Suprapubic skin (tissue), 4 donors: Measurements from ENCODE around the gene ALMS1. TPM values are rescaled to one million over a fixed set of nuclear protein-coding genes. Genes with fewer than 3 reads are reported as not detected.
"Not testable (repeated sequence)": the region's sequence is repeated elsewhere in the genome, so short reads cannot be mapped to it uniquely, and the experiment has no call there.

Experiments
- DNase-seq, 2 donors: peaks; one replicate each; pipeline ENCODE4 v3.0.0-alpha.2; 2019; ENCODE audit warnings: low spot score in 2 of 2
- H3K27ac ChIP-seq: fragments of 200-600 bp; sonication (generic); one replicate; pipeline ENCODE4 v1.5.1; 2019
- H3K27me3 ChIP-seq: fragments of 200-600 bp; sonication (generic); one replicate; pipeline ENCODE4 v1.5.1; 2019
- H3K36me3 ChIP-seq: fragments of 200-600 bp; sonication (generic); one replicate; pipeline ENCODE4 v1.5.1; 2019
- H3K4me1 ChIP-seq: fragments of 200-600 bp; sonication (generic); one replicate; pipeline ENCODE4 v1.5.1; 2019
- H3K4me3 ChIP-seq: fragments of 200-600 bp; sonication (generic); one replicate; pipeline ENCODE4 v1.5.1; 2019; ENCODE audit warnings: mild to moderate bottlenecking
- H3K9me3 ChIP-seq: fragments of 200-600 bp; sonication (generic); one replicate; pipeline ENCODE4 v1.5.1; 2019
- CTCF ChIP-seq, 2 donors: fragments of 200-600 bp in 1 of 2; fragments of 450-650 bp in 1 of 2; sonication (generic) in 1 of 2; IDR thresholded peaks; one replicate each; pipeline ENCODE4 v1.5.1; 2016 to 2019; ENCODE audit warnings: antibody characterized with exemption in 2 of 2, mild to moderate bottlenecking in 1 of 2, moderate library complexity in 1 of 2
- EP300 ChIP-seq: sonication (generic); formaldehyde crosslinking; IDR thresholded peaks from one replicate; pipeline ENCODE4 v1.6.1; 2017; ENCODE audit warnings: antibody characterized with exemption
- POLR2A ChIP-seq, 2 donors: fragments of 450-650 bp; IDR thresholded peaks; one replicate each; pipeline ENCODE4 v1.6.1; 2017; ENCODE audit warnings: antibody characterized with exemption in 2 of 2, mild to moderate bottlenecking in 2 of 2, moderate library complexity in 2 of 2
- POLR2AphosphoS5 ChIP-seq, 3 donors: sonication (generic); formaldehyde crosslinking; IDR thresholded peaks; one replicate each; pipeline ENCODE4 v1.6.1; 2017; ENCODE audit warnings: antibody characterized with exemption in 3 of 3
- WGBS: methylation state at CpG from one replicate; pipeline ENCODE4 v1.1.5; 2018; 5-methylcytosine and 5-hydroxymethylcytosine counted together
- total RNA-seq, 4 donors: library from RNA; depleted of rRNA; stranded (reverse); fragments of >200 nt; gene quantifications; one replicate each; pipeline ENCODE4 v1.1.0, GENCODE V29; 2016

Gene ALMS1
- total RNA-seq, 4 donors from 2014 or later, result 12.3 to 24.0 (median 18.5) TPM

- no peak for TF ChIP-seq CTCF (IDR thresholded peaks at IDR 0.05)
- TF ChIP-seq POLR2AphosphoS5 (IDR thresholded peaks at IDR 0.05), result no peak
- TF ChIP-seq POLR2A (IDR thresholded peaks at IDR 0.05), result no peak
- TF ChIP-seq EP300, result no peak
- DNase-seq, result no peak
- Histone ChIP-seq H3K9me3 (no peaks in the 10 kb centered on the region), H3K4me3 (no peak overlapping the region), H3K36me3 (peaks cover 34% of the 10 kb centered on the region), H3K27ac (no peak overlapping the region), H3K27me3 (no peaks in the 10 kb centered on the region), H3K4me1 (no peaks in the 10 kb centered on the region)
- 98% methylated on average over 8 of the region's 8 CpGs for WGBS
Observed at GRCh38 chr2:73487112-73487657, 101.5 kb downstream of the ALMS1 start.

GRCh38 chr2:73488079-73488478 lies 102.4 kb downstream of the ALMS1 start:
- DNase-seq, result no peak
- Histone ChIP-seq H3K27me3 (no peaks in the 10 kb centered on the region), H3K27ac (no peak overlapping the region), H3K4me1 (no peaks in the 10 kb centered on the region), H3K36me3 (peaks cover 34% of the 10 kb centered on the region), H3K9me3 (no peaks in the 10 kb centered on the region), H3K4me3 (no peak overlapping the region)
- no peak for TF ChIP-seq POLR2A (IDR thresholded peaks at IDR 0.05)
- TF ChIP-seq EP300, result no peak
- TF ChIP-seq CTCF (IDR thresholded peaks at IDR 0.05), result no peak
- no peak for TF ChIP-seq POLR2AphosphoS5 (IDR thresholded peaks at IDR 0.05)
- 100% methylated on average over 3 of the region's 7 CpGs for WGBS

- H3K27ac ChIP-seq, result no peak overlapping the region
- DNase-seq, result no peak
- no peaks in the 10 kb centered on the region for H3K27me3 ChIP-seq
- H3K4me3 ChIP-seq, result no peak overlapping the region
- no peaks in the 10 kb centered on the region for H3K9me3 ChIP-seq
- H3K36me3 ChIP-seq, result peaks cover 34% of the 10 kb centered on the region
- no peaks in the 10 kb centered on the region for H3K4me1 ChIP-seq
- TF ChIP-seq POLR2AphosphoS5 (IDR thresholded peaks at IDR 0.05), result no peak
- no peak for TF ChIP-seq CTCF (IDR thresholded peaks at IDR 0.05)
- TF ChIP-seq POLR2A (IDR thresholded peaks at IDR 0.05), result no peak
- TF ChIP-seq EP300, result no peak
Observed at GRCh38 chr2:73489053-73489452, 103.4 kb downstream of the ALMS1 start.

- no peak for TF ChIP-seq POLR2AphosphoS5 (IDR thresholded peaks at IDR 0.05)
- no peak for TF ChIP-seq EP300
- TF ChIP-seq POLR2A (IDR thresholded peaks at IDR 0.05), result no peak
- no peak for TF ChIP-seq CTCF (IDR thresholded peaks at IDR 0.05)
- H3K27ac ChIP-seq, result no peak overlapping the region
- no peaks in the 10 kb centered on the region for H3K27me3 ChIP-seq
- no peak overlapping the region for H3K4me3 ChIP-seq
- H3K36me3 ChIP-seq, result peaks cover 22% of the 10 kb centered on the region
- DNase-seq, result no peak
- no peaks in the 10 kb centered on the region for H3K4me1 ChIP-seq
- WGBS, result 98% methylated on average over 2 of the region's 2 CpGs
- no peaks in the 10 kb centered on the region for H3K9me3 ChIP-seq
Observed at GRCh38 chr2:73494031-73494430, 108.4 kb downstream of the ALMS1 start.

GRCh38 chr2:73503992-73504570 lies 118.4 kb downstream of the ALMS1 start:
- Histone ChIP-seq H3K27me3 (no peaks in the 10 kb centered on the region), H3K4me1 (no peaks in the 10 kb centered on the region), H3K27ac (no peak overlapping the region), H3K9me3 (no peaks in the 10 kb centered on the region), H3K36me3 (no peaks in the 10 kb centered on the region), H3K4me3 (no peak overlapping the region)
- no peak for DNase-seq
- TF ChIP-seq POLR2AphosphoS5 (IDR thresholded peaks at IDR 0.05) (no peak), EP300 (no peak), CTCF (IDR thresholded peaks at IDR 0.05) (no peak), POLR2A (IDR thresholded peaks at IDR 0.05) (no peak)
- 80% methylated on average over 2 of the region's 2 CpGs for WGBS

- H3K27me3 ChIP-seq, H3K9me3 ChIP-seq, H3K4me1 ChIP-seq, H3K27ac ChIP-seq, H3K4me3 ChIP-seq, H3K36me3 ChIP-seq, DNase-seq: not testable (repeated sequence)
- 100% methylated on average over 2 of the region's 2 CpGs for WGBS
Observed at GRCh38 chr2:73504850-73505249, 119.2 kb downstream of the ALMS1 start.

- DNase-seq, H3K9me3 ChIP-seq, H3K4me3 ChIP-seq, H3K27ac ChIP-seq, H3K27me3 ChIP-seq, H3K4me1 ChIP-seq: not testable (repeated sequence)
- H3K36me3 ChIP-seq, result peaks cover 14% of the 10 kb centered on the region
- 97% methylated on average over 4 of the region's 5 CpGs for WGBS
Observed at GRCh38 chr2:73510470-73510869, 124.8 kb downstream of the ALMS1 start.
